ENCODE measurements around the gene ZNF597. TPM values are rescaled to one million over a fixed set of nuclear protein-coding genes. Genes with fewer than 3 reads are reported as not detected.
A peak's percentile ranks its signal among the peaks of the same experiment; 100 is the strongest.
"Not testable (repeated sequence)": the region's sequence is repeated elsewhere in the genome, so short reads cannot be mapped to it uniquely, and the experiment has no call there.

Gene ZNF597
- polyA plus RNA-seq, 3 donors: 0.80 to 1.0 (median 0.98) TPM

DNA sequence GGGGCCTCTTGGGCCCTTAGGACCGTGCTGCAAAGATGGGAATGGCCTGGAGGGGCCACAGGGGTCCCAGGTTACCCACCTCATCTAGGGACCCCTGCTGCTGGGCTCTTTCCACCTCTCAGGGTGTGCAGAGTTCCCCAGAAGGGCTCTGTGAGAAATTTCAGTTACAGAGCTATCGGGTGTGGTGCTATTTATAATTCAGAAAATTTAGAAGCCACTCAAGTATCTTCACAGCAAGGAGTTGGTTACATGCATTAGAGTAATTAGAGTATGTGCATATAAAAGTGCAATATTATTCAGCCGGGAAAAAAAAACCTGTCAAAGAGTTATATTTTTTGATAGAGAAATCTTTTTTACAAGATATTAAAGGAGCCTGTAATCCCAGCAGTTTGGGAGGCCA lies 33.1 kb upstream of the ZNF597 start:
- H3K4me1 ChIP-seq (ENCODE audit: control insufficient read depth in 1 of 2, insufficient read depth in 2 of 2, low read length in 2 of 2): no peaks in the 10 kb centered on the region
- peaks cover 64% of the 10 kb centered on the region for H3K79me2 ChIP-seq (ENCODE audit: insufficient read depth, low read length)
- DNase-seq: no peak
- WGBS (ENCODE audit: insufficient coverage): 100% methylated on average over 1 of the region's 3 CpGs
- no peak overlapping the region for H3K27ac ChIP-seq (ENCODE audit: low read depth in 1 of 2, low read length in 2 of 2)
- no peaks in the 10 kb centered on the region for H3K27me3 ChIP-seq (ENCODE audit: control insufficient read depth in 2 of 2, insufficient read depth in 2 of 2, low read length in 2 of 2)
- H4K20me1 ChIP-seq (ENCODE audit: insufficient read depth, low read length): peaks cover 94% of the 10 kb centered on the region
- Mint-ChIP-seq H3K27ac (no peak overlapping the region), H3K4me1 (no peaks in the 10 kb centered on the region), H3K36me3 (peaks cover 36 to 70% of the 10 kb centered on the region in 2 donors), H3K9me3 (peaks cover 0 to 1% (median 0%) of the 10 kb centered on the region in 7 donors), H3K27me3 (ENCODE audit: low read depth in 3 of 3) (no peaks in the 10 kb centered on the region), H3K4me3 (no peak overlapping the region)
- no peak overlapping the region for H3K9ac ChIP-seq (ENCODE audit: insufficient read depth, low read length, poor library complexity, severe bottlenecking)
- H3K4me3 ChIP-seq (replicated peaks in 1 of 3; ENCODE audit: low read depth in 2 of 3, low read length in 3 of 3): no peak overlapping the region
- TF ChIP-seq CTCF (IDR thresholded peaks at IDR 0.05): no peak
- H2AFZ ChIP-seq (ENCODE audit: insufficient read depth, low read depth, low read length, poor library complexity, severe bottlenecking): no peak overlapping the region
- no peaks in the 10 kb centered on the region for H3K9me3 ChIP-seq (replicated peaks in 1 of 2; ENCODE audit: control insufficient read depth in 1 of 2, insufficient read depth in 1 of 2, low read length in 2 of 2)
- intact Hi-C loops (cut with micrococcal nuclease): no loop called here
- no peak overlapping the region for H3K4me2 ChIP-seq (replicated peaks; ENCODE audit: extremely low read depth, low read length, poor library complexity, severe bottlenecking)
- H3K36me3 ChIP-seq (replicated peaks in 1 of 2; ENCODE audit: control insufficient read depth in 1 of 2, insufficient read depth in 2 of 2, low read length in 2 of 2): peaks cover 36 to 69% of the 10 kb centered on the region in 2 donors

DNA sequence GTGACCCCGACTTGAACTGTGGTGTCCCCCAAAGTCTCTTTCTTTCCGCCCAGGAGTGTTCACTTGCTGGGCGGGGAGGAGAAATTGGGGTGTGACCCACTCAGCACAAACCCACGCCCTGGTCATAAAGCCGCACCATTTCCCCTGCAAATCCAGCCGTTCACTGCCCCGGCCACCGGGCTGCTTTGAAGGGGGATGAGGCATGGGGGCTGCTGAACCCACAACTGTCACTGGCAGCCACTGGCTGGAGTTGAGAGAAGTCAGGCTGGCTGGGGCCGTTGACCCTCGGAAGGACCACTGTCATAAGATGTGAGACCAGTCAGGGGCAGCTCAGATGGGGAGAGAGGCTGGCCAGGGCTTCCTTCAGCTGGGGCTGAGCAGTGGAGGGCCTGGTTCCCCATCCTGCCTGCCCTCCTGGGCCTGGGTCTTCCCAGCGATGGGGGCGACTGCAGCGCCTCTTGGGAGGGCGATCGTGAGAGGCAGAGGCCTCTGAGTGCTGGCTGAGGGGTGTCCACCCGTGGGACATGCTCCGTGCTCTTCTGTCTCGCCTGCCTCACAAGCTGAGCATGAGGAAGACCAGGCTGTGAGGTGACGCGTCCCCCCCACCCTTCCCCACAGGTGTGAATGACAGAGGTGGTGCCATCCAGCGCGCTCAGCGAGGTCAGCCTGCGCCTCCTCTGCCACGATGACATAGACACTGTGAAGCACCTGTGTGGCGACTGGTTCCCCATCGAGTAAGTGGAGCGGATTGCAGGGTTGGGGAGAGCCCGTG lies 32.5 kb upstream of the ZNF597 start:
- 95% methylated on average over 20 of the region's 29 CpGs for WGBS (ENCODE audit: insufficient coverage)

DNA sequence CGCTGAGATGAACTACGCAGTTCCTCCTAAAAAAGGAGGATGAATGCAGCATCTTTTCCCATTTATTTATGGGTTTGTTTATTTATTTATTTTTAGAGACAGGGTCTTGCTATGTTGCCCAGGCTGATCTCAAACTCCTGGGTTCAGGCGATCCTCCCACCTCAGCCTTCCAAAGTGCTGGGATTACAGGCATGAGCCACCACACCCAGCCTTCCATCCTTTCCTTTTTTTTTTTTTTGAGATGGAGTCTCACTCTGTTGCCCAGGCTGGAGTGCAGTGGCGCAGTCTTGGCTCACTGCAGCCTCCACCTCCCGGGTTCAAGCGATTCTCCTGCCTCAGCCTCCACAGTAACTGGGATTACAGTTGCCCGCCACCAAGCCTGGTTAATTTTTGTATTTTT lies 31.6 kb upstream of the ZNF597 start:
- intact Hi-C loops (cut with micrococcal nuclease); H3K4me3 Mint-ChIP-seq: not testable (repeated sequence)
- peaks cover 95% of the 10 kb centered on the region for H4K20me1 ChIP-seq (ENCODE audit: insufficient read depth, low read length)

More for the DNA sequence above, 32.5 kb upstream of the ZNF597 start:
- intact Hi-C loops (cut with micrococcal nuclease): no loop called here
- Histone ChIP-seq H3K9ac (ENCODE audit: insufficient read depth, low read length, poor library complexity, severe bottlenecking) (no peak overlapping the region), H3K4me1 (ENCODE audit: control insufficient read depth in 1 of 2, insufficient read depth in 2 of 2, low read length in 2 of 2) (no peaks in the 10 kb centered on the region), H3K79me2 (ENCODE audit: insufficient read depth, low read length) (peaks cover 70% of the 10 kb centered on the region), H3K4me2 (replicated peaks; ENCODE audit: extremely low read depth, low read length, poor library complexity, severe bottlenecking) (no peak overlapping the region), H3K9me3 (replicated peaks in 1 of 2; ENCODE audit: control insufficient read depth in 1 of 2, insufficient read depth in 1 of 2, low read length in 2 of 2) (no peaks in the 10 kb centered on the region), H3K4me3 (replicated peaks in 1 of 3; ENCODE audit: low read depth in 2 of 3, low read length in 3 of 3) (no peak overlapping the region), H3K27me3 (ENCODE audit: control insufficient read depth in 2 of 2, insufficient read depth in 2 of 2, low read length in 2 of 2) (no peaks in the 10 kb centered on the region), H2AFZ (ENCODE audit: insufficient read depth, low read depth, low read length, poor library complexity, severe bottlenecking) (no peak overlapping the region), H3K36me3 (replicated peaks in 1 of 2; ENCODE audit: control insufficient read depth in 1 of 2, insufficient read depth in 2 of 2, low read length in 2 of 2) (peaks cover 29 to 62% of the 10 kb centered on the region in 2 donors), H3K27ac (ENCODE audit: low read depth in 1 of 2, low read length in 2 of 2) (no peak overlapping the region), H4K20me1 (ENCODE audit: insufficient read depth, low read length) (peaks cover 94% of the 10 kb centered on the region)
- no peaks in the 10 kb centered on the region for H3K27me3 Mint-ChIP-seq (ENCODE audit: low read depth in 3 of 3)
- H3K36me3 Mint-ChIP-seq: peaks cover 30 to 69% of the 10 kb centered on the region in 2 donors
- peaks cover 0 to 1% (median 0%) of the 10 kb centered on the region in 7 donors for H3K9me3 Mint-ChIP-seq
- H3K4me1 Mint-ChIP-seq: no peaks in the 10 kb centered on the region
- H3K27ac Mint-ChIP-seq: peak overlapping the region in 1 of 7 donors; percentile 78
- TF ChIP-seq CTCF (IDR thresholded peaks at IDR 0.05): no peak
- no peak overlapping the region for H3K4me3 Mint-ChIP-seq
- DNase-seq: no peak

More for the DNA sequence above, 31.6 kb upstream of the ZNF597 start:
- not testable (repeated sequence) for H3K9me3 ChIP-seq (replicated peaks in 1 of 2; ENCODE audit: control insufficient read depth in 1 of 2, insufficient read depth in 1 of 2, low read length in 2 of 2); H3K27me3 ChIP-seq (ENCODE audit: control insufficient read depth in 2 of 2, insufficient read depth in 2 of 2, low read length in 2 of 2); DNase-seq; H3K9ac ChIP-seq (ENCODE audit: insufficient read depth, low read length, poor library complexity, severe bottlenecking); H3K4me3 ChIP-seq (replicated peaks in 1 of 3; ENCODE audit: low read depth in 2 of 3, low read length in 3 of 3); H3K4me2 ChIP-seq (replicated peaks; ENCODE audit: extremely low read depth, low read length, poor library complexity, severe bottlenecking); H3K27me3 Mint-ChIP-seq (ENCODE audit: low read depth in 3 of 3); H3K4me1 ChIP-seq (ENCODE audit: control insufficient read depth in 1 of 2, insufficient read depth in 2 of 2, low read length in 2 of 2); H3K27ac ChIP-seq (ENCODE audit: low read depth in 1 of 2, low read length in 2 of 2); H3K9me3 Mint-ChIP-seq; H2AFZ ChIP-seq (ENCODE audit: insufficient read depth, low read depth, low read length, poor library complexity, severe bottlenecking); H3K4me1 Mint-ChIP-seq
- Histone ChIP-seq H3K79me2 (ENCODE audit: insufficient read depth, low read length) (peaks cover 79% of the 10 kb centered on the region), H3K36me3 (replicated peaks in 1 of 2; ENCODE audit: control insufficient read depth in 1 of 2, insufficient read depth in 2 of 2, low read length in 2 of 2) (peaks cover 25 to 57% of the 10 kb centered on the region in 2 donors)
- peak overlapping the region in 1 of 7 donors; percentile 30 for H3K27ac Mint-ChIP-seq
- WGBS (ENCODE audit: insufficient coverage): no CpG with 5 or more reads among the region's 7 CpGs
- peaks cover 30 to 64% of the 10 kb centered on the region in 2 donors for H3K36me3 Mint-ChIP-seq
